SU-DHL-6 (cell line): ENCODE data around the gene AGAP4.
"Not testable (repeated sequence)": the region's sequence is repeated elsewhere in the genome, so short reads cannot be mapped to it uniquely, and the experiment has no call there.

Experiments used
- H2AFZ ChIP-seq: fragments of 200-600 bp; sonication (generic); 2 replicates; pipeline ENCODE4 v1.6.1; 2014; ENCODE audit warnings: low read depth, mild to moderate bottlenecking, moderate library complexity, mixed read lengths, antibody characterized with exemption, low read length; ENCODE audit not compliant: severe bottlenecking
- H3F3A ChIP-seq: fragments of 200-600 bp; shearing (Covaris generic); 2 replicates; pipeline ENCODE4 v1.6.0; 2016; ENCODE audit warnings: antibody characterized with exemption, mild to moderate bottlenecking; ENCODE audit not compliant: insufficient read depth
- H3K27ac ChIP-seq: fragments of 200-600 bp; sonication (generic); 2 replicates; pipeline ENCODE4 v1.5.1; 2016; ENCODE audit warnings: low read depth, mild to moderate bottlenecking, low read length, moderate library complexity, mixed read lengths
- H3K27me3 ChIP-seq: fragments of 200-600 bp; sonication (generic), shearing (Covaris generic); 2 replicates; pipeline ENCODE4 v1.6.0; 2014; ENCODE audit warnings: mild to moderate bottlenecking, low read length
- H3K36me3 ChIP-seq: fragments of 200-600 bp; sonication (generic); 2 replicates; pipeline ENCODE4 v1.6.1; 2014; ENCODE audit warnings: mild to moderate bottlenecking, low read length, mixed read lengths
- H3K4me2 ChIP-seq: fragments of 300-600, 200-600 bp; shearing (Covaris generic), sonication (generic); 2 replicates; pipeline ENCODE4 v1.6.0; 2014; ENCODE audit warnings: low read length, low read depth, mild to moderate bottlenecking; ENCODE audit not compliant: poor library complexity, severe bottlenecking
- H3K4me3 ChIP-seq: fragments of 200-600 bp; sonication (generic); 2 replicates; pipeline ENCODE4 v1.5.1; 2014; ENCODE audit warnings: antibody characterized with exemption, low read length, mild to moderate bottlenecking, mixed read lengths; ENCODE audit not compliant: insufficient read depth, poor library complexity, severe bottlenecking
- H3K79me2 ChIP-seq: fragments of 200-600 bp; sonication (generic); 2 replicates; pipeline ENCODE4 v1.6.1; 2014; ENCODE audit warnings: mild to moderate bottlenecking, low read length, moderate library complexity; ENCODE audit not compliant: insufficient read depth
- H3K9ac ChIP-seq: fragments of 200-600 bp; sonication (generic); 2 replicates; pipeline ENCODE4 v1.7.0; 2014; ENCODE audit warnings: mild to moderate bottlenecking, low read length
- H3K9me2 ChIP-seq: fragments of 200-600 bp; sonication (generic); replicated peaks from 2 replicates; pipeline ENCODE4 v1.6.1; 2014; ENCODE audit warnings: low read length; ENCODE audit not compliant: insufficient read depth
- H3K9me3 ChIP-seq: fragments of 200-600 bp; sonication (generic); 2 replicates; pipeline ENCODE4 v1.6.1; 2014; ENCODE audit warnings: low read length, mixed read lengths; ENCODE audit not compliant: insufficient read depth
- H4K20me1 ChIP-seq: fragments of 200-600 bp; sonication (generic); 2 replicates; pipeline ENCODE4 v1.6.1; 2014; ENCODE audit warnings: low read depth, mild to moderate bottlenecking, antibody characterized with exemption, low read length, moderate library complexity, mixed read lengths

AGAP4 gene

GRCh38 chr10:45786217-45786616 lies 61.1 kb downstream of the AGAP4 start:
- H3K9me3 ChIP-seq, H3K27ac ChIP-seq, H3K79me2 ChIP-seq, H3K27me3 ChIP-seq, H3K9me2 ChIP-seq, H2AFZ ChIP-seq, H3F3A ChIP-seq, H3K36me3 ChIP-seq, H3K4me3 ChIP-seq, H3K9ac ChIP-seq, H4K20me1 ChIP-seq, H3K4me2 ChIP-seq: not testable (repeated sequence)
